Measurements from ENCODE around the gene ABLIM2.
A peak's percentile ranks its signal among the peaks of the same experiment; 100 is the strongest.
"Not testable (repeated sequence)": the region's sequence is repeated elsewhere in the genome, so short reads cannot be mapped to it uniquely, and the experiment has no call there.

Gene ABLIM2

GRCh38 chr4:8147231-8147970, 11.2 kb downstream of the ABLIM2 start:
- intact Hi-C loops (cut with DNase I), result no loop called here
- DNase-seq, result no peak

DNA sequence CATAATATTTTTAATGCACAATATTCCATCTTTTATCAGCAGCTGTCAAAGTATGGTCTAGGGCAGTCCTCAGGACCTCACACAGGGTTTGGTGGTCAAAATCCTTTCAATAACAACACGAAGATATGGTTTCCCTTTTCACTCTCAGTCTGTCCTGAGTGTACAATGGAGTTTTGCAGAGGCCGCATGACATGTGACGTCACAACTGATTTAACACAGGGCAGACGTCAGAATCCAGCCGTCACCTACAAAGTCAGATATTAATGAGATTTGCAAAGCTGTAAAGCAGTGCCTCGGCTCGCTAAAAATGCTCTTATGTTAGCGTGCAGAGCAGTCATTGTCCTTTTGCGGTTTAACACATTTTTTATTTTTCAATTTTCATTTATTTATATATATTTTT, 12.5 kb downstream of the ABLIM2 start:
- no peak for DNase-seq
- intact Hi-C loops (cut with DNase I), result no loop called here

- intact Hi-C loops (cut with DNase I), result no loop called here
- DNase-seq, result peak in 7 of 10 donors; percentile 32 to 88 (median 47)
Observed at GRCh38 chr4:8144359-8144758, 14.3 kb downstream of the ABLIM2 start.

- intact Hi-C loops (cut with DNase I), result no loop called here
- no peak for DNase-seq
Observed at GRCh38 chr4:8143392-8144140, 15.0 kb downstream of the ABLIM2 start.

DNA sequence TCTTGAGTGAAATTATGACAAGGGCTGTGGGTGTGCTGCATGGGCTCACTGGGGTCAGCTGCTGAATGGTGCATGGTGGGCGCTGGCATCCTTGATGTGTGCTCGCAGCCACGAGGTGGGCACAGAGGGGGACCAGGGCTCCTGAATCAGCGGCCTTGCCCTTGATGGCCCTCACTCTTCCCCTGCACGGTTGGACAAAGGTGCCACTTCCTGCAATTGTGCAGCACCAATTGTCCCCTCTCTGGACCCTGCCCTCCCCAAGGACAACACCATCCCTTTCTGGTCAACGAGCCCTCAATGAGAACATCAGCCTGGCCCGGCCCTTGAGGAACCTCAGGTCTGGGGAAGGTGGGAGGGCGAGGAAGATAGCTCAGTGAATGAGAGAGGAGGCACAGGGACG, 16.1 kb downstream of the ABLIM2 start:
- DNase-seq, result no peak
- intact Hi-C loops (cut with DNase I), result no loop called here

DNA sequence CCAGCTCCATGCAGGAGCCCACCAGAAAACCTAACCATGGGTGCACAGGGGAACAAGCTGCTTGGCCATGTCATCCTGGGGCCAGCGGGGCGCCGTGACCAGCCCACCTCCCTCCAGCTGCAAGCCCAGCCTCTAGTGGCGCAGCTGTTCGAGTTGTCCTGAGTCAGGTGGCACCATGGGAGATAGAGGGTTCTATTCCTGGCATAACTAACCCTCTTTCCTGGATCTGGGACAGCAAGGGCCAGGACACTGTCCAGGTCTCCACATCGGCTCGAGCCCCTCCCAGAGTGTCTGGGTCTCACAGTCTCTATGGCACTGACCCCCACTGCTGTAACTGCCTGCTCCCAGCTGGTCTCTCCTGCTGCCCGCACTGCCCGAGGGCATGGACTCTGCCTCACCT, 16.7 kb downstream of the ABLIM2 start:
- DNase-seq, result no peak
- intact Hi-C loops (cut with DNase I), result no loop called here

DNA sequence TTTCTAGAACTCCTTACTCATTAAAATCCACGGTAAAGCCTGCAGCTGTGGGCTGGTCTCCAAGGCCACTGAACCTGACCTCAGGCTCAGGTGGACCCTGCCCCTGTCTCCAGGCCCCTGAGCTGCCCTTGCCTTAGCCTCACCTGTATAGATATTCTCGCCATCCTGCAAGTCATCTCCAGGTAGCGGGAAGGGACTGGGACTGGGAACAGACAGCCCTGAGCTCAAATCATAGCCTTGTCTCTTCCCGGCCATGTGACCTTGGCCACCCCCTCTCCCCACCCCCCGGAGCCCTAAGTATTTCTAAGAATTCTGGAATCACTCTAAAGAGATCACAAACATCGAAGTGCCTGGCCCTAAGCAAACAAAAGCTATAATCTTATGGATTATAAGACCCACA, 17.7 kb downstream of the ABLIM2 start:
- DNase-seq, result no peak
- intact Hi-C loops (cut with DNase I), result no loop called here

DNA sequence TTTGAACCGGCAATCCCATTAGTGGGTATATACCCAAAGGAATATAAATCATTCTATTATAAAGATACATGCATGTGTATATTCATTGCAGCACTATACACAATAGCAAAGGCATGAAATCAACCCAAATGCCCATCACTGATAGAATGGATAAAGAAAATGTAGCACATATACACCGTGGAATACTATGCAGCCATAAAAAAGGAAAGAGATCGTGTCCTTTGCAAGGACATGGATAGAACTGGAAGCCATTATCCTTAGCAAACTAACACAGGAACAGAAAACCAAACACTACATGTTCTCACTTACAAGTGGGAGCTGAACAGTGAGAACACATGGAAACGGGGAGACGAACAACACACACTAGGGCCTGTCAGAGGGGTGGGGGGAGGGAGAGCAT, 18.9 kb downstream of the ABLIM2 start:
- intact Hi-C loops (cut with DNase I); DNase-seq: not testable (repeated sequence)

GRCh38 chr4:8136972-8137710, 21.5 kb downstream of the ABLIM2 start:
- DNase-seq, result no peak
- intact Hi-C loops (cut with DNase I), result no loop called here

DNA sequence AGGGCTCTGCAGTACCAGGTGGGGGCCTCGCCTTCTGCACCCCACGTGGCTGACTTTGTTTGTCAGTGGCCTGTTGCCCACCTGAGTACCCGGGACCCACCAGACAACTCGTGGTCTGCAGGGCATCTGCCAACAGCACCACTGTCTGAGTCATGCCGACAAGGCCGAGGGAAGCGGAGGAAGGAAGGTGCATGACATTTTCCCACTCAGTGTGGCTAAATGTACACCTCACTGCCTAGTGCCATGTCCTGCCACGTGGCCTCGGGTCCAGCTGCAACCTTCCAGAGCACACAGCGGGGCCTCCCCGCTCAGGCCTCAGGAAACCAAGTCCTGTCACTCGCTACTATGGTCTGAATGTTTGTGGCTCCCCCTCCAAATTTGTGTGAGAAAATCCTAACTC, 22.1 kb downstream of the ABLIM2 start:
- intact Hi-C loops (cut with DNase I), result no loop called here
- no peak for DNase-seq

DNA sequence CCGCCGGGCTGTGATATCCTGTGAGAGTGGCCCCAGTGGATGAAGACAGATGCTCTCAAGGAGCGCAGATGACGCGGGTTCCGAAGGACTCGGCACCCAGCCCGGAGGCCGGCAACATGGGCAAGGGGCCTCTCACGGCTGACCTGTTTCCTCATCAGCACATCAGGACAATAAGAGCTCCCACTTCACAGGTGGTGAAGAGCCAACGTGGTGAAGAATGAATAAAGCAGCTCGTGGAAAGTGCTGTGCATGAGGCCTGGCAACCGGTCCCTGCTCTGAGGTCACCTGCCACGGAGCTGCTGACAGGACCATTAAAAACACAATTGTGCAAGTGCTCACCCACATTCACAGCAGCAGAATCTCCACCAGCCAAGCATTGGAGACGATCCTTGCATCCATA, 22.9 kb downstream of the ABLIM2 start:
- intact Hi-C loops (cut with DNase I), result no loop called here
- DNase-seq, result no peak

DNA sequence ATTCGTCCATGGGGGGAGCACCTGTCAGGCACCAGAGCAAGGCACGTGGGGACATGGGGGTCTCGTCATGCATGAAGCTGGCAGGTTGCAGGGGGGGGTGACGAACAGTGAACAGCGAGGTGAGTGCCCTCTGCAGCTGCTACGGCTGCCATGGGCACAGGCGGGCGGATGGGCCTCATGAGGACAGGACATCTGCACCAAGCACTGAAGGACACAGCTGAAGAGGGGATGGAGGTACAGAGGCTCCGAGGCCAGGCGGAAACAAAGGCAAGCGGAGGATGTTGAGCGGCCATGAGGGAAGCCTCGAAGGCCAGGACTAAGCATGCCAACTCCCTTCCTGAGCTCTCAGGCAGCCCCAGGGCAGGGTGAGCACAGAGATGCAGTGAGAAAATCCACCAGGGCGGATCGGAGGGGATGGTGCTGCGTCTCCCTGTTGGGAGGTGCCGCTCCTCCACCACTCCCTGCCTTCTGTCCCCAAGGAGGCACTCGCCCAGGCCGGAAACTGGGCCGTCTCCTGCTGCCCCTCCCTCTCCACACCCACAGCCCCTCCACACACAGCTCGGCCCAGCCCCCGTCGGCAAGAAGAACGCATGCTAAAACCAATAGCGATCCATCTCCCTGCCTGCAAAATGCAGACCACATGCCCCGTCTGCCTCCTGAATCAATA, 24.6 kb downstream of the ABLIM2 start:
- DNase-seq, result no peak
- intact Hi-C loops (cut with DNase I), result no loop called here

- DNase-seq, result no peak
- intact Hi-C loops (cut with DNase I), result no loop called here
Observed at GRCh38 chr4:8132947-8133705, 25.5 kb downstream of the ABLIM2 start.

DNA sequence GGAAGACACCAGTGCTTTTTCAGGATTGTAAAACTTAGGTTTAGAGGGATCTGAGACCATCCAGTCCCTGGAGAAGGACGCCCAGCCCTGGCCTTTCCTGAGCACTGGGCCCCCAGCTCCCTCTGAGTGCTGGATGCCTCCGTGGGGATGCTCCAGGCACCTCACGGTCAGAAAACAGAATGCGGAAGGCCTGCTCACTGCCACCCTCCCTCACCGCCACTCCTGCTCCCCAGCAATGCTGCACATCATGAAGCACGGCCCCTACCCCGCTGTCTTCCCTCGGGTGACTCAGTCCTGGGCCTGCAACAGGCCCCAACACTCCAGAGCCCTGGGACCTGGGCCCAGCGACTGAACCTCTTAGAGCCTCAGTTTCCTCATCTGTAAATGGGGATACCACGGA, 26.2 kb downstream of the ABLIM2 start:
- intact Hi-C loops (cut with DNase I), result no loop called here
- no peak for DNase-seq

GRCh38 chr4:8131826-8132225, 26.8 kb downstream of the ABLIM2 start:
- intact Hi-C loops (cut with DNase I), result no loop called here
- no peak for DNase-seq

DNA sequence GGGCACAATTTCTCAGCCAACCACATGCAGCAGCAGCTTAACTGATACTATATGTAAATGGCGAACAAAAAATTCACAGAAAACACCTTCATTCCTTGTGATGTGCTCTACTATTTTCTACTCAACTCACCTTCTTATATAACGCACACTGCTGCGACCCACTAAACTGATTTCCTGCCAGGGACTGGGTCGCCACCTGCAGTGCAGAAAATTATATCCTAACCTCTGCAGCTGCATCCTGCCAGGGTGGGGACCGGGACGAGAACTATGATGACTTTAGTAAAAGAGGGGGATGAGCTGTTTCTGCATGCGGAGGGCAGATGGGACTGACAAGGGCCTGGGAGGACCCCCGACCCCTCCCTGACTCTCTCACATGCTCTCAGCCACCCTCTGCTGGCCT, 27.4 kb downstream of the ABLIM2 start:
- DNase-seq, result no peak
- intact Hi-C loops (cut with DNase I), result no loop called here

- no peak for DNase-seq
- intact Hi-C loops (cut with DNase I), result no loop called here
Observed at GRCh38 chr4:8130346-8131066, 28.1 kb downstream of the ABLIM2 start.

DNA sequence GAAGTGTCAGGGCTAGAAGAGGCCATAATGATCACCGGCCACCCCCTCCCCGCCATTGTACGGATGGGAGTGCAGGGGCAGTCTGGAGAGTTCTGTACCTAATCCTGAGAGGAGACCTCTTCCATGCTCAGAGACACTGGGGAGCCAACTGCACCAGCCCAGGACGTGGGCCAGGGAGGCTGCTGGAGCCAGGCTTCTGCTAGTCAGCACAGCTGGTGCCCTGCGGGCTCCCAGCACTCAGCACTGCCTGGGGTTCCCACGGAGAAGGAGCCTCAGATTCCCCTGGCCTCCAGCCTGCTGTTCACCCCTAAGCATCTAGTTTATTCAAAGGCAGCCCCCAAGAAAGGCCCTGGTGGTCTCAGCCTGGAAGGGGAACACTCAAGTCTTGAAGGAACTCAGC, 28.8 kb downstream of the ABLIM2 start:
- intact Hi-C loops (cut with DNase I), result no loop called here

GRCh38 chr4:8129136-8129535, 29.5 kb downstream of the ABLIM2 start:
- intact Hi-C loops (cut with DNase I), result no loop called here
- DNase-seq, result no peak

More for the DNA sequence above, 28.8 kb downstream of the ABLIM2 start:
- no peak for DNase-seq

All from posterior cingulate gyrus (tissue), 11 donors.